Immature natural killer cell (primary cell): ENCODE results near the gene DIPK1C. TPM values are rescaled to one million over a fixed set of nuclear protein-coding genes. Genes with fewer than 3 reads are reported as not detected.

Experiments used
- DNase-seq, 3 donors: peaks; one replicate each; pipeline ENCODE4 v3.0.0; 2022; ENCODE audit warnings: mixed read lengths in 1 of 3
- H3K27ac Mint-ChIP-seq, 6 donors: one replicate each; pipeline ENCODE4 v1.8.0; 2020; ENCODE audit warnings: mixed read lengths in 6 of 6, mild to moderate bottlenecking in 5 of 6, inconsistent platforms in 4 of 6, moderate library complexity in 3 of 6
- H3K27me3 Mint-ChIP-seq, 3 donors: one replicate each; pipeline ENCODE4 v1.8.0; 2020 to 2021; ENCODE audit warnings: low read depth in 3 of 3, mild to moderate bottlenecking in 3 of 3, mixed read lengths in 3 of 3, moderate library complexity in 3 of 3, inconsistent platforms in 1 of 3
- H3K36me3 Mint-ChIP-seq, 3 donors: one replicate each; pipeline ENCODE4 v1.8.0; 2020; ENCODE audit warnings: mixed read lengths in 3 of 3, inconsistent platforms in 2 of 3, mild to moderate bottlenecking in 2 of 3
- H3K4me1 Mint-ChIP-seq, 2 donors: one replicate each; pipeline ENCODE4 v1.8.0; 2020; ENCODE audit warnings: inconsistent platforms in 2 of 2, mild to moderate bottlenecking in 2 of 2, mixed read lengths in 2 of 2, moderate library complexity in 1 of 2
- H3K4me3 Mint-ChIP-seq, 5 donors: one replicate each; pipeline ENCODE4 v1.8.0; 2020; ENCODE audit warnings: mild to moderate bottlenecking in 5 of 5, mixed read lengths in 5 of 5, inconsistent platforms in 3 of 5, moderate library complexity in 3 of 5
- H3K9me3 Mint-ChIP-seq, 6 donors: one replicate each; pipeline ENCODE4 v1.8.0; 2020; ENCODE audit warnings: mild to moderate bottlenecking in 6 of 6, mixed read lengths in 6 of 6, inconsistent platforms in 4 of 6, moderate library complexity in 3 of 6
- polyA plus RNA-seq, 3 donors: library from polyadenylated mRNA; unstranded; fragments of 300-500 nt; fragmentation: Illumina TruSeq; gene quantifications; one replicate each; pipeline ENCODE4 v1.2.3, GENCODE V29; 2021

The DIPK1C gene
- polyA plus RNA-seq, 3 donors from 2014 or later: not detected

GRCh38 chr18:74477771-74478170 lies 20.7 kb upstream of the DIPK1C start:
- Mint-ChIP-seq H3K4me1 (no peaks in the 10 kb centered on the region), H3K27me3 (peaks cover 3 to 9% (median 4%) of the 10 kb centered on the region in 3 donors), H3K27ac (no peak overlapping the region), H3K9me3 (no peaks in the 10 kb centered on the region), H3K36me3 (no peaks in the 10 kb centered on the region), H3K4me3 (no peak overlapping the region)
- no peak for DNase-seq

DNA sequence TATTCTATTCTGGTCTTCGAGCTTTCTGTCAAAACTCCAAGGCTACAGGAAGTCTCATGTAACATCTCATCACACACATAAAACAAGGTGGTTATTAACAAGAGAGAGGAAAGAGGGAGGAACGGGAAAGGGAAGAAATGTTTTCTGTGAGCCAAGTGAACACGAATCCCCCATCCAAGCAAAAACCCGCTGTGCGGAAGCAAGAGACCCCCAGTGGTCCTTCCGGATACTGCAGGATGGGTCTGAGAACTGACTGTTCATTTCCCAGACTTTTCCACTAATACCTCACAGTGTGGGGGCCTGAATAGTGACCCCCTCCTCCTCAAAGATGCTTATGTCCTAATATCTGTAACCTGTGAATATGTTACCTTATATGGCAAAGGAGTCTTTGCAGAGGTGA lies 19.0 kb upstream of the DIPK1C start:
- no peak overlapping the region for H3K4me3 Mint-ChIP-seq
- H3K4me1 Mint-ChIP-seq: no peaks in the 10 kb centered on the region
- no peak overlapping the region for H3K27ac Mint-ChIP-seq
- peaks cover 2 to 8% (median 4%) of the 10 kb centered on the region in 3 donors for H3K27me3 Mint-ChIP-seq
- H3K9me3 Mint-ChIP-seq: no peaks in the 10 kb centered on the region
- no peak for DNase-seq
- H3K36me3 Mint-ChIP-seq: no peaks in the 10 kb centered on the region

DNA sequence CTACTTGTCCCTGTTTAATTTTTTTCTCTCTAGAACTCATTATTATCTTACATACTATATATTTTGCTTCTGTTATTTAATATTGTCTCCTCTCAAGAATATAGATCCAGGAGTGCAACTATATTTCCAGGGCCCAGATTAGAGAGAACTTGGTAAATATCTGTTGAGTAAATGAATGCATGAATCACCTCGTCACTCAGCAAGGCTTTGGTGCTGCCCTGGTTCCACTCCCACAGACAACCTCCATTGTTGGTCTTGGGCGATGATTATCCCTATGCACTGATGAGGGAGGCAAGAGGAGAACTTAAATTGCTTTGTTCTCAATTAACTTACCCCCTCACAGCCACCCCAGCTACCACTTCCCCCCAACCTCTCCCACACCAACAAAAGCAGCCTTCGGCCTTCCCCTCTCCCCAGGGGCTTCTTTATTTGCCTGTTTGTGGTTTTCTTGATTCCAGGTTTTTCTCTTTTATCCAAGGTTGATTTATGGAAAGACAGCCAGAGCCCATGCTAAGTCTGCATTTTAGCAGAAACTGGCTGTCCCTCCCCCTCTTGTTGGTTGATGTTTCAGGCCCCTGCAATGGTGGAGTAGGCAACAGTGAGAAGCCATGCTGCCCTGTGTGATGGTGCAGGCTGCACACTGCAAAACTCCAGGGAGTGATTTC lies 17.0 kb upstream of the DIPK1C start:
- peaks cover 0 to 7% (median 5%) of the 10 kb centered on the region in 6 donors for H3K9me3 Mint-ChIP-seq
- peaks cover 4 to 16% (median 8%) of the 10 kb centered on the region in 3 donors for H3K27me3 Mint-ChIP-seq
- H3K36me3 Mint-ChIP-seq: no peaks in the 10 kb centered on the region
- no peak overlapping the region for H3K4me3 Mint-ChIP-seq
- DNase-seq: no peak
- H3K4me1 Mint-ChIP-seq: no peaks in the 10 kb centered on the region
- no peak overlapping the region for H3K27ac Mint-ChIP-seq

GRCh38 chr18:74472312-74472711 lies 15.2 kb upstream of the DIPK1C start:
- Mint-ChIP-seq H3K4me1 (no peaks in the 10 kb centered on the region), H3K27me3 (peaks cover 4 to 16% (median 10%) of the 10 kb centered on the region in 3 donors), H3K27ac (no peak overlapping the region), H3K36me3 (no peaks in the 10 kb centered on the region), H3K9me3 (peaks cover 0 to 7% (median 5%) of the 10 kb centered on the region in 6 donors), H3K4me3 (no peak overlapping the region)
- no peak for DNase-seq

DNA sequence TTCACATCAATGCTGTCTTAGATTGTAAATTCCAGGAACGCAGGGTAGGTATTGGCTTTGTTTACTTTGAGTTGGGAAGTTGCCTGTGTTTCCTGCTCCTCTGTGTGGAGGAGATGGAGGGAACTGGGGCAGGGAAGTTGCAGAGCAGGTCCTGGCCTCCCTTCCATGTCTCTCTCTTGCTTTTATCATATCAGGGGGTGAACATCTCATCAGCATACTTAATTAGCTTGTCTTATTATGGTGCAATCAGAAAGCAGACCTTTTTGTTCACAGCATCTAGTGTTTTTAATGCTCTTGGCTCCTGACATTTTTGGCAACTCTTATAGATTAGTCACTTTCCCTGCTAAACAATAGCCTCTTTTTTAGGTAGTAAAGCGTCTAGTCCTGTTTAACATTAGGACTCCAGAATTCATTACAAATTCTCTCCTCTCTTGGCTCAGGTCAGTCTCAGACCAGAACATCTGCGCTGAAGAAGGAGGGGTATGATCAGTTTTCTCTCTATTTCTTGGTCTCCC lies 11.5 kb upstream of the DIPK1C start:
- no peaks in the 10 kb centered on the region for H3K4me1 Mint-ChIP-seq
- H3K9me3 Mint-ChIP-seq: peaks cover 0 to 7% (median 5%) of the 10 kb centered on the region in 6 donors
- no peaks in the 10 kb centered on the region for H3K36me3 Mint-ChIP-seq
- no peak for DNase-seq
- no peak overlapping the region for H3K4me3 Mint-ChIP-seq
- peaks cover 2 to 10% (median 5%) of the 10 kb centered on the region in 3 donors for H3K27me3 Mint-ChIP-seq
- no peak overlapping the region for H3K27ac Mint-ChIP-seq

DNA sequence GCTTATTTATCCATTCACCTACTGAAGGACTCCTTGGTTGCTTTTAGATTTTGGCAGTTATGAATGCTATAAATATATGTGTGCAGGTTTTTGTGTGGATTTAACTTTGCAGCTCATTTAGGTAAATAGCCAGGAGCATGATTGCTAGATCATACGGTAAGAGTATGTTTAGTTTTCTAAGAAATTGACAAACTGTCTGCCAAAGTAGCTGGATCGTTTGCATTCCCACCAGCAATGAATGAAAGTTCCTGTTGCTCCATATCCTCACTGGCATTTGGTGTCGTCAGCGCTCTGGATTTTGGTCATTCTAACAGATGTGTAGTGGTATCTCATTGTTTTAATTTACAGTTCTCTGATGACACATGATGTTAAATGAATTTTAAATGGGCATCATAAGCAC lies 8.7 kb upstream of the DIPK1C start:
- Mint-ChIP-seq H3K4me3 (no peak overlapping the region), H3K9me3 (peaks cover 0 to 7% (median 5%) of the 10 kb centered on the region in 6 donors), H3K27ac (no peak overlapping the region), H3K36me3 (no peaks in the 10 kb centered on the region), H3K4me1 (no peaks in the 10 kb centered on the region), H3K27me3 (peaks cover 2 to 10% (median 5%) of the 10 kb centered on the region in 3 donors)
- no peak for DNase-seq

GRCh38 chr18:74463983-74464382 lies 6.9 kb upstream of the DIPK1C start:
- Mint-ChIP-seq H3K4me3 (no peak overlapping the region), H3K36me3 (no peaks in the 10 kb centered on the region), H3K4me1 (no peaks in the 10 kb centered on the region), H3K27ac (no peak overlapping the region), H3K9me3 (no peaks in the 10 kb centered on the region), H3K27me3 (peaks cover 0 to 2% (median 1%) of the 10 kb centered on the region in 3 donors)
- DNase-seq: no peak

- Mint-ChIP-seq H3K27ac (no peak overlapping the region), H3K4me1 (no peaks in the 10 kb centered on the region), H3K27me3 (peaks cover 0 to 2% (median 1%) of the 10 kb centered on the region in 3 donors), H3K36me3 (no peaks in the 10 kb centered on the region), H3K9me3 (no peaks in the 10 kb centered on the region), H3K4me3 (no peak overlapping the region)
- no peak for DNase-seq
These were observed 6.1 kb upstream of the DIPK1C start for GRCh38 chr18:74463254-74463653.

- peaks cover 0 to 2% of the 10 kb centered on the region in 2 donors for H3K4me1 Mint-ChIP-seq
- no peak for DNase-seq
- no peak overlapping the region for H3K4me3 Mint-ChIP-seq
- H3K36me3 Mint-ChIP-seq: no peaks in the 10 kb centered on the region
- no peak overlapping the region for H3K27ac Mint-ChIP-seq
- peaks cover 0 to 7% (median 5%) of the 10 kb centered on the region in 3 donors for H3K27me3 Mint-ChIP-seq
- H3K9me3 Mint-ChIP-seq: no peaks in the 10 kb centered on the region
These were observed 3.7 kb upstream of the DIPK1C start for GRCh38 chr18:74460825-74461224.

DNA sequence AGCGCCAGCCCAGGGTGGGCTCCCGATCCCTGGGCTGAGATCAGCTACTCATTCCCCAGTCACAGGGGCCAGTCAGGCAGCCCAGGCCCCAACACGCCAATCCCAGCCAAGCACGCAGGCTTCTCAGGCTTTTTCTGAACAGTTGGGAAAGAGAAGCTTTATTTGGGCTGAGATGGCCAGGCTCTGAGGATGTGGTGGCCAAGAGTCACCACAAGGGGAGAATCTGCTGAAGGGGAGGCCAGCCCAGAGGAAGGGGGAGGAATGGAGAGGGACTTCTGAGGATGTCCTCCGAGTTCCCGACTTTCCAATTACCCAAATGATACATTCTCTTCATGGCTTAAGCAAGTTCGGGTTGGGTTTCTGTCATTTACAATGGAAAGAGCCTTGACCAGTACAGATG lies 2.8 kb upstream of the DIPK1C start:
- H3K27ac Mint-ChIP-seq: no peak overlapping the region
- no peak for DNase-seq
- H3K27me3 Mint-ChIP-seq: peaks cover 0 to 14% (median 5%) of the 10 kb centered on the region in 3 donors
- H3K36me3 Mint-ChIP-seq: no peaks in the 10 kb centered on the region
- H3K4me1 Mint-ChIP-seq: peaks cover 0 to 2% of the 10 kb centered on the region in 2 donors
- no peaks in the 10 kb centered on the region for H3K9me3 Mint-ChIP-seq
- H3K4me3 Mint-ChIP-seq: no peak overlapping the region

- Mint-ChIP-seq H3K27me3 (peaks cover 5 to 24% (median 5%) of the 10 kb centered on the region in 3 donors), H3K27ac (no peak overlapping the region), H3K4me1 (peaks cover 0 to 2% of the 10 kb centered on the region in 2 donors), H3K4me3 (no peak overlapping the region), H3K9me3 (no peaks in the 10 kb centered on the region), H3K36me3 (no peaks in the 10 kb centered on the region)
- no peak for DNase-seq
These were observed 765 bp upstream of the DIPK1C start for GRCh38 chr18:74457725-74458421.

GRCh38 chr18:74456349-74457042 lies 612 bp downstream of the DIPK1C start:
- H3K27me3 Mint-ChIP-seq: peaks cover 5 to 24% (median 6%) of the 10 kb centered on the region in 3 donors
- H3K4me1 Mint-ChIP-seq: peaks cover 0 to 2% of the 10 kb centered on the region in 2 donors
- no peak for DNase-seq
- no peak overlapping the region for H3K27ac Mint-ChIP-seq
- no peak overlapping the region for H3K4me3 Mint-ChIP-seq
- H3K9me3 Mint-ChIP-seq: no peaks in the 10 kb centered on the region
- no peaks in the 10 kb centered on the region for H3K36me3 Mint-ChIP-seq

- no peak for DNase-seq
- Mint-ChIP-seq H3K27me3 (peaks cover 6 to 24% (median 8%) of the 10 kb centered on the region in 3 donors), H3K36me3 (no peaks in the 10 kb centered on the region), H3K4me1 (peaks cover 0 to 2% of the 10 kb centered on the region in 2 donors), H3K4me3 (no peak overlapping the region), H3K9me3 (no peaks in the 10 kb centered on the region), H3K27ac (no peak overlapping the region)
These were observed 1.1 kb downstream of the DIPK1C start for GRCh38 chr18:74456017-74456348.

GRCh38 chr18:74455386-74455785 lies 1.7 kb downstream of the DIPK1C start:
- H3K27ac Mint-ChIP-seq: no peak overlapping the region
- H3K4me3 Mint-ChIP-seq: no peak overlapping the region
- H3K27me3 Mint-ChIP-seq: peaks cover 6 to 24% (median 8%) of the 10 kb centered on the region in 3 donors
- H3K36me3 Mint-ChIP-seq: no peaks in the 10 kb centered on the region
- peaks cover 0 to 2% of the 10 kb centered on the region in 2 donors for H3K4me1 Mint-ChIP-seq
- no peaks in the 10 kb centered on the region for H3K9me3 Mint-ChIP-seq
- DNase-seq: no peak
